ENCODE results near the gene ENOSF1. TPM values are rescaled to one million over a fixed set of nuclear protein-coding genes. Genes with fewer than 3 reads are reported as not detected.

ENOSF1 gene
- total and polyA plus RNA-seq, 10 of the 15 experiments (the other 5 are each of a cell fraction or from before 2014, with no cell fraction given): 12.5 to 43.3 (median 29.5) TPM

Other genes starting within 250 kb of the ENOSF1 start
- not detected in 2 replicates for gene COLEC12, start 211.9 kb downstream of the ENOSF1 start, total RNA-seq (2014; rRNA removed)
- not detected in 2 replicates for gene COLEC12, start 211.9 kb downstream of the ENOSF1 start, total RNA-seq (2014; rRNA removed; fragmentation: Illumina TruSeq; extraction: Trizol)
- 0.03 and 0.05 TPM in 2 replicates for gene COLEC12, start 211.9 kb downstream of the ENOSF1 start, total RNA-seq (2021)
- gene COLEC12, start 211.9 kb downstream of the ENOSF1 start, polyA plus RNA-seq (2011; rRNA removed): not detected in 2 replicates
- gene COLEC12, start 211.9 kb downstream of the ENOSF1 start, polyA plus RNA-seq (2014; fragmentation: Illumina TruSeq; extraction: Trizol): not detected in 2 replicates
- gene COLEC12, start 211.9 kb downstream of the ENOSF1 start, polyA plus RNA-seq (2014; fragmentation: Nextera tagmentation; extraction: Ambion mirVana): not detected
- not detected in 2 replicates for gene COLEC12, start 211.9 kb downstream of the ENOSF1 start, polyA plus RNA-seq (2014; rRNA removed)
- gene COLEC12, start 211.9 kb downstream of the ENOSF1 start, polyA plus RNA-seq (2016; fragmentation: Nextera tagmentation; extraction: Ambion mirVana): under 1 TPM in 1 of 2 experiments, not detected in 1; 0.04 TPM
- gene CETN1, start 132.2 kb downstream of the ENOSF1 start, total RNA-seq (2014; rRNA removed): not detected in 2 replicates
- gene CETN1, start 132.2 kb downstream of the ENOSF1 start, total RNA-seq (2014; rRNA removed; fragmentation: Illumina TruSeq; extraction: Trizol): not detected in 2 replicates
- gene CETN1, start 132.2 kb downstream of the ENOSF1 start, total RNA-seq (2021): not detected in 2 replicates
- not detected in 2 replicates for gene CETN1, start 132.2 kb downstream of the ENOSF1 start, polyA plus RNA-seq (2011; rRNA removed)
- not detected in 2 replicates for gene CETN1, start 132.2 kb downstream of the ENOSF1 start, polyA plus RNA-seq (2014; fragmentation: Illumina TruSeq; extraction: Trizol)
- gene CETN1, start 132.2 kb downstream of the ENOSF1 start, polyA plus RNA-seq (2014; fragmentation: Nextera tagmentation; extraction: Ambion mirVana): not detected
- gene CETN1, start 132.2 kb downstream of the ENOSF1 start, polyA plus RNA-seq (2014; rRNA removed): not detected in 2 replicates
- not detected for gene CETN1, start 132.2 kb downstream of the ENOSF1 start, polyA plus RNA-seq (2016; fragmentation: Nextera tagmentation; extraction: Ambion mirVana)
- not detected in 2 replicates for gene CLUL1, start 115.6 kb downstream of the ENOSF1 start, total RNA-seq (2014; rRNA removed)
- gene CLUL1, start 115.6 kb downstream of the ENOSF1 start, total RNA-seq (2014; rRNA removed; fragmentation: Illumina TruSeq; extraction: Trizol): not detected in 2 replicates
- gene CLUL1, start 115.6 kb downstream of the ENOSF1 start, total RNA-seq (2021): not detected in 2 replicates
- 0.19 TPM in 1 of 2 replicates, not detected in the other for gene CLUL1, start 115.6 kb downstream of the ENOSF1 start, polyA plus RNA-seq (2011; rRNA removed)
- gene CLUL1, start 115.6 kb downstream of the ENOSF1 start, polyA plus RNA-seq (2014; fragmentation: Illumina TruSeq; extraction: Trizol): not detected in 2 replicates
- under 1 TPM in 1 of 2 experiments, not detected in 1; 0.31 TPM for gene CLUL1, start 115.6 kb downstream of the ENOSF1 start, polyA plus RNA-seq (2014; fragmentation: Nextera tagmentation; extraction: Ambion mirVana)
- gene CLUL1, start 115.6 kb downstream of the ENOSF1 start, polyA plus RNA-seq (2014; rRNA removed): not detected in 2 replicates
- not detected for gene CLUL1, start 115.6 kb downstream of the ENOSF1 start, polyA plus RNA-seq (2016; fragmentation: Nextera tagmentation; extraction: Ambion mirVana)
- 65.8 and 74.4 TPM in 2 replicates for gene TYMS, start 55.0 kb downstream of the ENOSF1 start, total RNA-seq (2014; rRNA removed)
- gene TYMS, start 55.0 kb downstream of the ENOSF1 start, total RNA-seq (2014; rRNA removed; fragmentation: Illumina TruSeq; extraction: Trizol): 34.8 and 38.6 TPM in 2 replicates
- 219 and 224 TPM in 2 replicates for gene TYMS, start 55.0 kb downstream of the ENOSF1 start, total RNA-seq (2021)
- 221 and 263 TPM in 2 replicates for gene TYMS, start 55.0 kb downstream of the ENOSF1 start, polyA plus RNA-seq (2011; rRNA removed)
- 250 and 297 TPM in 2 replicates for gene TYMS, start 55.0 kb downstream of the ENOSF1 start, polyA plus RNA-seq (2014; fragmentation: Illumina TruSeq; extraction: Trizol)
- gene TYMS, start 55.0 kb downstream of the ENOSF1 start, polyA plus RNA-seq (2014; fragmentation: Nextera tagmentation; extraction: Ambion mirVana): 100 to 1,000 TPM; 157 to 197 TPM
- gene TYMS, start 55.0 kb downstream of the ENOSF1 start, polyA plus RNA-seq (2014; rRNA removed): 200 and 218 TPM in 2 replicates
- gene TYMS, start 55.0 kb downstream of the ENOSF1 start, polyA plus RNA-seq (2016; fragmentation: Nextera tagmentation; extraction: Ambion mirVana): 100 to 1,000 TPM; 516 to 524 TPM
- 5.8 and 7.4 TPM in 2 replicates for gene YES1, start 99.6 kb upstream of the ENOSF1 start, total RNA-seq (2014; rRNA removed)
- gene YES1, start 99.6 kb upstream of the ENOSF1 start, total RNA-seq (2014; rRNA removed; fragmentation: Illumina TruSeq; extraction: Trizol): 7.9 and 8.1 TPM in 2 replicates
- 5.6 and 6.5 TPM in 2 replicates for gene YES1, start 99.6 kb upstream of the ENOSF1 start, total RNA-seq (2021)
- gene YES1, start 99.6 kb upstream of the ENOSF1 start, polyA plus RNA-seq (2011; rRNA removed): 6.7 and 11.3 TPM in 2 replicates
- 5.7 and 6.5 TPM in 2 replicates for gene YES1, start 99.6 kb upstream of the ENOSF1 start, polyA plus RNA-seq (2014; fragmentation: Illumina TruSeq; extraction: Trizol)
- gene YES1, start 99.6 kb upstream of the ENOSF1 start, polyA plus RNA-seq (2014; fragmentation: Nextera tagmentation; extraction: Ambion mirVana): 1 to 10 TPM; 2.5 to 3.7 TPM
- gene YES1, start 99.6 kb upstream of the ENOSF1 start, polyA plus RNA-seq (2014; rRNA removed): 3.6 and 6.8 TPM in 2 replicates
- gene YES1, start 99.6 kb upstream of the ENOSF1 start, polyA plus RNA-seq (2016; fragmentation: Nextera tagmentation; extraction: Ambion mirVana): 1 to 10 TPM; 2.3 to 3.0 TPM
- gene ADCYAP1, start 192.2 kb upstream of the ENOSF1 start, total RNA-seq (2014; rRNA removed): not detected in 2 replicates
- gene ADCYAP1, start 192.2 kb upstream of the ENOSF1 start, total RNA-seq (2014; rRNA removed; fragmentation: Illumina TruSeq; extraction: Trizol): not detected in 2 replicates
- gene ADCYAP1, start 192.2 kb upstream of the ENOSF1 start, total RNA-seq (2021): not detected in 2 replicates
- gene ADCYAP1, start 192.2 kb upstream of the ENOSF1 start, polyA plus RNA-seq (2011; rRNA removed): not detected in 2 replicates
- gene ADCYAP1, start 192.2 kb upstream of the ENOSF1 start, polyA plus RNA-seq (2014; fragmentation: Illumina TruSeq; extraction: Trizol): not detected in 2 replicates
- gene ADCYAP1, start 192.2 kb upstream of the ENOSF1 start, polyA plus RNA-seq (2014; fragmentation: Nextera tagmentation; extraction: Ambion mirVana): under 1 TPM in 1 of 2 experiments, not detected in 1; 0.02 TPM
- not detected in 2 replicates for gene ADCYAP1, start 192.2 kb upstream of the ENOSF1 start, polyA plus RNA-seq (2014; rRNA removed)
- not detected for gene ADCYAP1, start 192.2 kb upstream of the ENOSF1 start, polyA plus RNA-seq (2016; fragmentation: Nextera tagmentation; extraction: Ambion mirVana)

Data from GM12878 (cell line).